ENCODE results near the gene DR1.

The DR1 gene

GRCh38 chr1:93395195-93395594, 49.5 kb downstream of the DR1 start:
- no peak for DNase-seq

- DNase-seq: no peak
Observed at GRCh38 chr1:93399781-93400180, 54.1 kb downstream of the DR1 start.

- no peak for DNase-seq
Observed at GRCh38 chr1:93408203-93408602, 62.5 kb downstream of the DR1 start.

- no peak for DNase-seq
Observed at GRCh38 chr1:93411000-93411399, 65.3 kb downstream of the DR1 start.

GRCh38 chr1:93414749-93415148, 69.0 kb downstream of the DR1 start:
- no peak for DNase-seq

GRCh38 chr1:93415296-93415695, 69.6 kb downstream of the DR1 start:
- no peak for DNase-seq

- DNase-seq: no peak
Observed at GRCh38 chr1:93416183-93416582, 70.5 kb downstream of the DR1 start.

All from femur (tissue), 1 donor.